ENCODE data around the gene GNB1L.
"Not testable (repeated sequence)": the region's sequence is repeated elsewhere in the genome, so short reads cannot be mapped to it uniquely, and the experiment has no call there.

GNB1L gene

GRCh38 chr22:19793161-19793560 is 61.5 kb downstream of the GNB1L start:
- H3K36me3 ChIP-seq (replicated peaks in 1 of 2; ENCODE audit: control insufficient read depth in 2 of 2, insufficient read depth in 2 of 2, low read length in 2 of 2) = peaks cover 0 to 2% of the 10 kb centered on the region in 2 donors
- peaks cover 0 to 4% of the 10 kb centered on the region in 2 donors for H3K4me1 ChIP-seq (ENCODE audit: control insufficient read depth in 2 of 2, insufficient read depth in 1 of 2, low read depth in 1 of 2, low read length in 2 of 2)
- no peak overlapping the region for H3K27ac ChIP-seq (replicated peaks; ENCODE audit: low read length)
- no peak overlapping the region for H3K18ac ChIP-seq (ENCODE audit: low read length)
- H3K23ac ChIP-seq (ENCODE audit: low read depth, low read length, poor library complexity) = no peak overlapping the region
- no peak overlapping the region for H2AFZ ChIP-seq (ENCODE audit: low read length)
- WGBS, 2 donors (ENCODE audit: extremely low coverage in 2 of 2, insufficient read length in 2 of 2, insufficient replicate concordance in 1 of 2) = no CpG with 5 or more reads among the region's 2 CpGs
- no peak overlapping the region for H3K14ac ChIP-seq (ENCODE audit: low read length)
- H2BK15ac ChIP-seq (ENCODE audit: low read length) = no peak overlapping the region
- H3K27me3 ChIP-seq (ENCODE audit: control insufficient read depth in 3 of 3, insufficient read depth in 3 of 3, low read depth in 1 of 3, low read length in 3 of 3) = no peaks in the 10 kb centered on the region
- H3K9me3 ChIP-seq (replicated peaks in 1 of 2; ENCODE audit: control insufficient read depth in 2 of 2, insufficient read depth in 1 of 2, low read depth in 1 of 2, low read length in 2 of 2) = peaks cover 0 to 26% of the 10 kb centered on the region in 2 donors
- no peak overlapping the region for H4K91ac ChIP-seq (ENCODE audit: low read depth, low read length, poor library complexity)
- DNase-seq (ENCODE audit: low spot score) = no peak
- H2AK5ac ChIP-seq (ENCODE audit: low read depth, low read length) = no peak overlapping the region
- no peak overlapping the region for H3K4me3 ChIP-seq (ENCODE audit: low read length in 2 of 2)
- H2BK120ac ChIP-seq (ENCODE audit: low read depth, low read length) = no peak overlapping the region
- H3K4ac ChIP-seq (ENCODE audit: low read length) = no peak overlapping the region
- no peak overlapping the region for H2BK12ac ChIP-seq (ENCODE audit: low read length)
- H3K9ac ChIP-seq (ENCODE audit: low read depth, low read length, poor library complexity) = no peak overlapping the region
- no peak overlapping the region for H2BK5ac ChIP-seq (ENCODE audit: low read length)
- H4K8ac ChIP-seq (ENCODE audit: low read depth, low read length) = no peak overlapping the region
- no peak overlapping the region for H3K4me2 ChIP-seq (ENCODE audit: insufficient read depth, low read length, poor library complexity, severe bottlenecking)
- no peaks in the 10 kb centered on the region for H3K79me1 ChIP-seq (ENCODE audit: low read depth, low read length)

- not testable (repeated sequence) for H4K8ac ChIP-seq (ENCODE audit: low read depth, low read length); H2BK120ac ChIP-seq (ENCODE audit: low read depth, low read length); H3K23ac ChIP-seq (ENCODE audit: low read depth, low read length, poor library complexity); H3K27me3 ChIP-seq (ENCODE audit: control insufficient read depth in 3 of 3, insufficient read depth in 3 of 3, low read depth in 1 of 3, low read length in 3 of 3); H3K9ac ChIP-seq (ENCODE audit: low read depth, low read length, poor library complexity); H3K14ac ChIP-seq (ENCODE audit: low read length); H3K4ac ChIP-seq (ENCODE audit: low read length); H2BK12ac ChIP-seq (ENCODE audit: low read length); H3K4me2 ChIP-seq (ENCODE audit: insufficient read depth, low read length, poor library complexity, severe bottlenecking); H4K91ac ChIP-seq (ENCODE audit: low read depth, low read length, poor library complexity); H2BK15ac ChIP-seq (ENCODE audit: low read length); H3K4me1 ChIP-seq (ENCODE audit: control insufficient read depth in 2 of 2, insufficient read depth in 1 of 2, low read depth in 1 of 2, low read length in 2 of 2); H2AK5ac ChIP-seq (ENCODE audit: low read depth, low read length); H2BK5ac ChIP-seq (ENCODE audit: low read length); H2AFZ ChIP-seq (ENCODE audit: low read length); H3K18ac ChIP-seq (ENCODE audit: low read length); H3K79me1 ChIP-seq (ENCODE audit: low read depth, low read length); H3K4me3 ChIP-seq (ENCODE audit: low read length in 2 of 2); H3K36me3 ChIP-seq (replicated peaks in 1 of 2; ENCODE audit: control insufficient read depth in 2 of 2, insufficient read depth in 2 of 2, low read length in 2 of 2); H3K27ac ChIP-seq (replicated peaks; ENCODE audit: low read length); DNase-seq (ENCODE audit: low spot score)
- WGBS, 2 donors (ENCODE audit: extremely low coverage in 2 of 2, insufficient read length in 2 of 2, insufficient replicate concordance in 1 of 2) = no CpG with 5 or more reads among the region's 13 CpGs
- H3K9me3 ChIP-seq (replicated peaks in 1 of 2; ENCODE audit: control insufficient read depth in 2 of 2, insufficient read depth in 1 of 2, low read depth in 1 of 2, low read length in 2 of 2) = peaks cover 0 to 26% of the 10 kb centered on the region in 2 donors
Observed at GRCh38 chr22:19792383-19792896, 62.2 kb downstream of the GNB1L start.

GRCh38 chr22:19791894-19792293 is 62.8 kb downstream of the GNB1L start:
- Histone ChIP-seq H4K8ac (ENCODE audit: low read depth, low read length) (no peak overlapping the region), H3K18ac (ENCODE audit: low read length) (no peak overlapping the region), H3K27ac (replicated peaks; ENCODE audit: low read length) (no peak overlapping the region), H2BK15ac (ENCODE audit: low read length) (no peak overlapping the region), H3K4me1 (ENCODE audit: control insufficient read depth in 2 of 2, insufficient read depth in 1 of 2, low read depth in 1 of 2, low read length in 2 of 2) (peaks cover 0 to 1% of the 10 kb centered on the region in 2 donors), H3K27me3 (ENCODE audit: control insufficient read depth in 3 of 3, insufficient read depth in 3 of 3, low read depth in 1 of 3, low read length in 3 of 3) (no peaks in the 10 kb centered on the region), H3K79me1 (ENCODE audit: low read depth, low read length) (peaks cover 1% of the 10 kb centered on the region), H4K91ac (ENCODE audit: low read depth, low read length, poor library complexity) (no peak overlapping the region), H2BK5ac (ENCODE audit: low read length) (no peak overlapping the region), H2BK12ac (ENCODE audit: low read length) (no peak overlapping the region), H3K23ac (ENCODE audit: low read depth, low read length, poor library complexity) (no peak overlapping the region), H3K4me2 (ENCODE audit: insufficient read depth, low read length, poor library complexity, severe bottlenecking) (no peak overlapping the region), H3K9me3 (replicated peaks in 1 of 2; ENCODE audit: control insufficient read depth in 2 of 2, insufficient read depth in 1 of 2, low read depth in 1 of 2, low read length in 2 of 2) (peaks cover 0 to 26% of the 10 kb centered on the region in 2 donors), H3K9ac (ENCODE audit: low read depth, low read length, poor library complexity) (no peak overlapping the region), H3K14ac (ENCODE audit: low read length) (no peak overlapping the region), H2AK5ac (ENCODE audit: low read depth, low read length) (no peak overlapping the region), H3K4me3 (ENCODE audit: low read length in 2 of 2) (no peak overlapping the region), H2BK120ac (ENCODE audit: low read depth, low read length) (no peak overlapping the region), H3K36me3 (replicated peaks in 1 of 2; ENCODE audit: control insufficient read depth in 2 of 2, insufficient read depth in 2 of 2, low read length in 2 of 2) (peaks cover 0 to 3% of the 10 kb centered on the region in 2 donors), H2AFZ (ENCODE audit: low read length) (no peak overlapping the region), H3K4ac (ENCODE audit: low read length) (no peak overlapping the region)
- DNase-seq (ENCODE audit: low spot score) = no peak

- H3K4me3 ChIP-seq (ENCODE audit: low read length in 2 of 2) = no peak overlapping the region
Observed at GRCh38 chr22:19791243-19791642, 63.4 kb downstream of the GNB1L start.

More at GRCh38 chr22:19791243-19791642, 63.4 kb downstream of the GNB1L start:
- Histone ChIP-seq H4K8ac (ENCODE audit: low read depth, low read length) (no peak overlapping the region), H2AFZ (ENCODE audit: low read length) (no peak overlapping the region), H3K9ac (ENCODE audit: low read depth, low read length, poor library complexity) (no peak overlapping the region), H3K27me3 (ENCODE audit: control insufficient read depth in 3 of 3, insufficient read depth in 3 of 3, low read depth in 1 of 3, low read length in 3 of 3) (no peaks in the 10 kb centered on the region), H3K79me1 (ENCODE audit: low read depth, low read length) (peaks cover 1% of the 10 kb centered on the region), H4K91ac (ENCODE audit: low read depth, low read length, poor library complexity) (no peak overlapping the region), H2BK15ac (ENCODE audit: low read length) (no peak overlapping the region), H3K18ac (ENCODE audit: low read length) (no peak overlapping the region), H2AK5ac (ENCODE audit: low read depth, low read length) (no peak overlapping the region), H3K4me1 (ENCODE audit: control insufficient read depth in 2 of 2, insufficient read depth in 1 of 2, low read depth in 1 of 2, low read length in 2 of 2) (no peaks in the 10 kb centered on the region), H3K36me3 (replicated peaks in 1 of 2; ENCODE audit: control insufficient read depth in 2 of 2, insufficient read depth in 2 of 2, low read length in 2 of 2) (peaks cover 0 to 3% of the 10 kb centered on the region in 2 donors), H3K4ac (ENCODE audit: low read length) (no peak overlapping the region), H3K23ac (ENCODE audit: low read depth, low read length, poor library complexity) (no peak overlapping the region), H2BK120ac (ENCODE audit: low read depth, low read length) (no peak overlapping the region), H2BK12ac (ENCODE audit: low read length) (no peak overlapping the region), H3K14ac (ENCODE audit: low read length) (no peak overlapping the region), H2BK5ac (ENCODE audit: low read length) (no peak overlapping the region), H3K27ac (replicated peaks; ENCODE audit: low read length) (no peak overlapping the region), H3K9me3 (replicated peaks in 1 of 2; ENCODE audit: control insufficient read depth in 2 of 2, insufficient read depth in 1 of 2, low read depth in 1 of 2, low read length in 2 of 2) (peaks cover 0 to 26% of the 10 kb centered on the region in 2 donors), H3K4me2 (ENCODE audit: insufficient read depth, low read length, poor library complexity, severe bottlenecking) (no peak overlapping the region)
- DNase-seq (ENCODE audit: low spot score) = no peak
